Skin epidermis (tissue), 12 donors: ENCODE data around the gene PRPS2.

Experiments
- H3K27ac ChIP-seq, 21 experiments: fragments of 200-600 bp; sonication (generic) in 11 of 21; one replicate each; pipeline ENCODE4 v1.5.0; 2020; ENCODE audit warnings: mild to moderate bottlenecking in 3 of 21, inconsistent platforms in 2 of 21, moderate library complexity in 2 of 21
- H3K4me3 ChIP-seq, 7 experiments: fragments of 200-600 bp; sonication (generic) in 2 of 7; one replicate each; pipeline ENCODE4 v1.5.0; 2020; ENCODE audit warnings: inconsistent platforms in 2 of 7, mild to moderate bottlenecking in 2 of 7, moderate library complexity in 1 of 7

Gene PRPS2

DNA sequence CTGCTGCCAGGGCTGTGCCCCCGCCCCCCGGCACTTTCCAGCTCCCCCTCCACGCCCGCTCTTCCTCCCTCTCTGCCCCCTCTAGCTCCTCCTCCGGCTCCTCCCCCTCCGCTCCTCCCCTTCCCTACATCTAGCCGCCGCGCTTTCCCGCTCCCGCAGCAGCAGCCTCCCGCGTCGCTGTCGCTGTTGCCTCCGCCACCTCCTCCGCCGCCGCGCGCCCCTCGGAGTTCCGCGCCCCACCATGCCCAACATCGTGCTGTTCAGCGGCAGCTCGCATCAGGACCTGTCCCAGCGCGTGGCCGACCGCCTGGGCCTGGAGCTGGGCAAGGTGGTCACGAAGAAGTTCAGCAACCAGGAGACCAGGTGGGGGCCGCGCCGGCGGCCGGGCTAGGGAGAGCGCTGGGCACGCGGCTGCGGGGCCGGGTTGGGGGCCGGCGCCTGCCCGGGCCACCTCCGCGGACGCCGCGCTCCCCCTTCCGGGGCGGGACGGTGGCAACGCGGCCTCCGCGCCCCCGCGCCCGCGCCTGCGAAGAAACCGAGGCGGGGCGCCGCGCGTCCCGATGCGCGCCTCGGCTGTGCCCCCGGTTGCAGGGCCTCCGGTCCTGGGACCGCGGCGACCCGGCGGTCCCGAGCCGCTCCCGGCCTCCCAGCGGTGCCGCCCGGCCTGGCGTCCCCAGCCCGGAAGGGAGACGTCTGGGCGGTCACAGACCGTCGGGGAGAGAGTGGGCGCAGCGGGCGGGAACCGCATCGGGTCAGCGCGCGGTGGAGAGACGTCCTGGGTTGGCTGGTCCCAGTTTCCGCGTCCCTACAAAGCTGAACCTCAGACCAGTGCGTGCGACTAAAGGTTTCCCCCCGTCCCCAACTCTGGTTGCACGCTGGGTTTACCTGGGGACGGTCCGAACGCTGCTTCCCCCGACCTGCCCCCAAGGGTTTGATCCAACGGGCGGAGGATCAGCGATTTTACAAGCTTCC, at the start of gene PRPS2:
Gene PRPS2 (plus strand): TSS at position 156 of the 972 bp plus-strand sequence. CDS start 86 bp downstream, at position 242.
- peak within 1 kb of the TSS in 13 of 21 experiments; percentile 29 to 78 (median 57) for H3K27ac ChIP-seq

DNA sequence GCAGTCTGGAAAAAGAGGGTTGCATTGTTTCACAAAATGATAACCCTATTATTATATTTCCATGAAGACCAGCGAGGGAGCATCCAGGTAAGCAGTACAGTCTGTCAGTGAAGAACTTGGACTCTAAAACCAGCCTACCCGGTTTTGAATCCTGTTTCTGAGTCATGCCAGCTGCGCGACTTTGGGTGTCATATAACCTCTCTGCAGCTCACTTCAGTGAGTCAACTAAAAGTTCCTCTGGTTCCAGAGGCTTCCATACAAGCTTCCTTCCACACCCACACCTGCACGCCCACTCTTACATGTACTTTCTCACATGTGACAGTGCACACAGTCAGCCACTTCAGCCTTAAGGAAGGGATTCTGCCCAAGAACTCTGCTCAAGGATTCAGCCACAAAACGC, 49.8 kb upstream of the PRPS2 start:
- Histone ChIP-seq H3K4me3 (no peak overlapping the region), H3K27ac (no peak overlapping the region)

More for the DNA sequence above, at the start of gene PRPS2:
- peak within 1 kb of the TSS; percentile 49 to 74 (median 58) for H3K4me3 ChIP-seq

DNA sequence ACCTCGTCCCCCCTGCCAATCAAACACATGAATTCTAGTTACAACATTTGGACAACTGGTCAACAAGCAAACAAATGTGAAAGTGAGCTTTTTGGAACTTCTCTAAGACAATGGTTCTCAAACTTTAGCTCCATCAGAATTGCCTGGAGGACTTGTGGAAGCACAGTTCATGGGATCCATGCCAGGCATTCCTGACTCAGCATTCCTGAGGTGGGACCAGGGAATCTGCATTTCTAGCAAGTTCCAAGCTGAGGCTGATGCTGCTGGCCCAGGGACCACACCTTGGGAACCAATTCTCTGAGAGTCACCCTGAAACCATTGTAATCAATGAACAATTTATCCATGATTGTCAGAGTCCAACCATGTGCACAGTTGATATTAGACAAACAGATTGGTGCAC, 43.8 kb upstream of the PRPS2 start:
- no peak overlapping the region for H3K27ac ChIP-seq

DNA sequence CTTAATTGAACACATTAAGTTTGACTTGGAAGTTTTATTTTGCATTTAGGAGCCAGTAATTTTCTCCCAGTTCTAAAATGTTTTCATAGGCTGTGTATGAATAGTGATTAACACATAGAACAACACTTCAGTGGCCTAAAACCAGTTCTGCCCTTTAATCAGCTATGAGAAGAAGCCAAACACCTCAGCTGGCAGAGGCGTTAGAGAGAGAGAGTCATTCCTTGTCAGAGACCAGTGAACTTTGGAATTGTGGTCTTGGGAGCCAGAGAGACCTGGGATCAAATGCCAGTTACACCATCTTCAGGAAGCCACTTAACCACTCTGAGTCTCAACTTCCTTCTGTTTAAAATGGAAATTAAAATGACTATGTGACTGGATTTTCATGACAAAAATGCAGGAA, 39.3 kb upstream of the PRPS2 start:
- Histone ChIP-seq H3K27ac (no peak overlapping the region), H3K4me3 (no peak overlapping the region)

More for the DNA sequence above, 43.8 kb upstream of the PRPS2 start:
- H3K4me3 ChIP-seq = no peak overlapping the region

DNA sequence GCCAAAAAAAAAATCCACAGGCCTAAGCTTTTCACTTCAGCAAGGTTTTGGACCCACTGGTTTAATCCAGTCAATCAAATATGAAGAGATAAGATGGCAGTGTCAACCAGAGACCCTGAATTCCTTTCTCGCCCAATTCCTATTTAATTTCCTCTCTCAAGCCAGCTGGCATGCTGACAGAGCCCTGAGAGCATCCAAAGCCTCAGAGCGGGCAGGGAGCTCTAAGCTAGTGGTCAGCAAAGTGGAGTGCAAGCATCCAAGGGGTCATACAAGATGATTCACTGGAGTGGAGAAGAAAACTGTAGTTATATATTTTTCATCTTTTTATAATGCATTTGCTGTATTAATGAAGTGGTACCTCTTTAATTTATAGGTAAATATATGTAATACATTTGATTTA, 37.8 kb upstream of the PRPS2 start:
- Histone ChIP-seq H3K4me3 (no peak overlapping the region), H3K27ac (no peak overlapping the region)

DNA sequence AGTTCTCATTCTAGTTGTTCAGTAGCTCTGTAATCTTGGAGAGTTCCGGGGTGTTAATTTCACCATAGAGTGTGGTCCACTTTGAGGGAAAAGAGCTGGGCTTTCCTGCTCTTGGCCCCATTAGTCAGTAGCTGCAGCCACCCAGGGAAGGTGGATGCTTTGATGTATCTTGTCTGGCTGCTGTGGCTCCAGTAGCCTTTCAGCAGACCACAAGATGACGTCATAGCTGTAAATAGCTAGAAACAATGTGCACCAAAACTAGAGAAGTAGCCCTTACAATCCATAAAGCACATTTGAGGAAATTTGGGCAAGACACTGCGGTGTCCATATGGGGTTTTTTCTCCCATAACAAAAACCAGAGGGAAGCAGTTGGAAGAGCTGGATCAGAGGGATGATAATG, 32.9 kb upstream of the PRPS2 start:
- Histone ChIP-seq H3K4me3 (no peak overlapping the region), H3K27ac (no peak overlapping the region)

DNA sequence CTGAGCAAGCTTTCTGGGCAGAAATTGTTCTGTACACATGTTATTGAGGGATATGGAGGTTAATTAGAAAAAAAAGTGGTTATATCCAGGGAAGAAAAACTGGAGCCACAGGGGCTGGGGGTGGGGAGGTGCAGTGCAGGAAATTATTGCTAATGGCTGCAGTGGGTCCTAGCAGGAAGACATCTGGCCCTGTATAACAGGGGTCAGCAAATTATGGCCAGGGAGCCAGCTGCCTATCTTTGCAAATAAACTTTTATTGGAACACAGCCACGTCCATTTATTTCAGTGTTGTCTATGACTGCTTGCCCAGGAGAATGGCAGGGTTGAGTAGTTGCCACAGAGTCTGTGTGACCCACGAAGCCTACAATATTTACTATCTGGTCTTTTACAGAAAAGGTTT, 23.4 kb upstream of the PRPS2 start:
- Histone ChIP-seq H3K27ac (no peak overlapping the region), H3K4me3 (no peak overlapping the region)

DNA sequence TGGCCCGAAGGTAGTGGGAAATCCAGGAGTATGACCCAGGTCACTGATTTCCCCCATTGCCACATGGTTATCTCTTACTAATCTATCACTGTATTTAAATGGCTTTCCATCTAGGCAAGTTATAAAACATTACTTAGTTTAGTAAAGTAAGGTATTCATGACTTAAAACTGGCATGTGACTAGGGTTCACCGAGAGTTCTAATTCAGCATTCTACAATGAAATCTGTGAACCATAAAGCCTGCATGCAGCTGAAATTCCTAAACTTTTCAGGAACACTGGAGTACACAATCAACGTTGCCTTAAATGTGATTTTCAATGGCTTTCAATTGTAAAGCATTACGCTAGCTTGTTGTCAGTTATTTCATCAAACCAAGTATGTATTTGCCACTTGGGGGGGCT, 22.7 kb upstream of the PRPS2 start:
- Histone ChIP-seq H3K27ac (no peak overlapping the region), H3K4me3 (no peak overlapping the region)

DNA sequence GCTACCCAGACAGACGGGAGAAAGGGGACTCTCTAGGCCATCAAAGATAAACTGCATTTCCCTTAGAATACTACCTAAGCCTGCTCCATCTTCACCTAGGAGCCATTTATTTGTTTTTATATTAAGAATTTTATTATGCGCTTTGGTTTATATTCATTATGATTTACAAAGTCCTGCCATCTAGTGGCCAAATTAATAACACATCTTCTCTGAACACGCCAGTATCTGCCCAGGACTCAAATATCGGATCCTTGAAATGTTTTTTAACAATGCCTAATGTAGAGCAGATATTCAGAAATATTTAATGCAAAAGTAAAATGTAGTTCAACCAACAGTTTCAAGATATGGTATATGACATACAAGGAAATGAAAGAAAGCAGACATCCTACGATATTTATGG, 20.8 kb upstream of the PRPS2 start:
- Histone ChIP-seq H3K4me3 (no peak overlapping the region), H3K27ac (no peak overlapping the region)

DNA sequence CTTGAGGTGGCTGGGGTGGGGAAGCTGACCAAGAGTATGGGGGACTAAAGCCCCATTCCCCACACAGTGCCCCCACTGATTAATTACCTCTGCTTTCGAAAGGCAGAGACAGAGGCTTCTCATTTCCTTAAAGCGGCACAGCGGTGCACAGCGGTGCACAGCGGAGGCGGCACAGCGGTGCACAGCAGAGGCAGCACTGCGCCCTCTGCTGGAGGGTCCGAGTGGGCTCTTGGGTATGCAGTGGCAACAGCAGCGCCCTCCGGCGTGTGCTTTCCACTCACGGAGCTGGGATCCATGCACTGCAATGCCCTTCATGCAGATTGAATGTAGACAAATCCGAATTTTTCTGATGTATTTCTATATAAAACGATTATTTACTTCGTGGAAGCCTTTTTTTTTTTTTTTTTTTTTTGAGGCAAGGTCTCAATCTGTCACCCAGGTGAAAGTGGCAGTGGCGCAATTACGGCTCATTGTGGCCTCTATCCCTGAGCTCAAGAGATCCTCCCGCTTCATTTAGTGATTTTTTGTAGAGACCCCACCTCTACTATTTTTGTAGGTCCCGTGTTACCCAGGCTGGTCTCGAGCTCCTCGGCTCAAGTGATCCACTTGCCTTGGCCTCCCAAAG, 19.7 kb upstream of the PRPS2 start:
- Histone ChIP-seq H3K4me3 (no peak overlapping the region), H3K27ac (no peak overlapping the region)

DNA sequence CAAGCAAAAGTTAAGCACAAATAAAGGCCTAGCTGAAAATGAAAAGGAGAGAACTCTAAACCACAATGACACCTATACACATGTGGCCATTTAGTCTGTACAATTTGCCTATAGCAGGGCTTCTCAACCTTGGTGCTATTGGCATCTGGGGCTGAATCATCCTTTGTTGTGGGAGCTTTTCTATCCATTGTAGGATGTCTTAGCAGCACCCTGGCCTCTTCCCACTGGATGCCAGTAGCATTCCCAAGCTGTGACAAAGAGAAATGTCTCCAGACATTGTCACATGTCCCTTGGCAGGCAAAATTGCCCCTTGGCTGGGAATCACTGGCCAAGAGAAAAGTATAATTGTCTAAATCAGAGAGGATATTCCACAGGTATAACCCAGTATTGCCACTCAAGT, 13.5 kb upstream of the PRPS2 start:
- Histone ChIP-seq H3K27ac (no peak overlapping the region), H3K4me3 (no peak overlapping the region)

DNA sequence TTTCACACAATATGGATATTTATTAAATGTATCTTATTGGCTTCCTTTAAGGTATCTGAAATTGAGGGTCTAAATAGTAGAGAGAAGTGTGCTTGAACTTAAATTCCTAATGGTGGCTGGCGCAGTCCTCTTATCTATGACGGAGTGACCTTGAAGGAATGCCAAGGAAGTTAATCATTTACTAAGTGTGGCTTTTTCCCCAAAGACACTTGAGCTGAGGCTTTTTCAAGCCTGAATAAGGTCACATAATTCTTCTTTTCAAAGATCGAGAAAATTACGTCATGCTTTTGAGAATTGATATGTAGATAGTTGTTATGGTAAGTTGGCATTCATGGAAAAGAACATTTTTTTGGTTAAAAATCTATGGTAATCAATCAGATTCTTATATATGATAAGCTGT, 11.7 kb upstream of the PRPS2 start:
- Histone ChIP-seq H3K27ac (no peak overlapping the region), H3K4me3 (no peak overlapping the region)

DNA sequence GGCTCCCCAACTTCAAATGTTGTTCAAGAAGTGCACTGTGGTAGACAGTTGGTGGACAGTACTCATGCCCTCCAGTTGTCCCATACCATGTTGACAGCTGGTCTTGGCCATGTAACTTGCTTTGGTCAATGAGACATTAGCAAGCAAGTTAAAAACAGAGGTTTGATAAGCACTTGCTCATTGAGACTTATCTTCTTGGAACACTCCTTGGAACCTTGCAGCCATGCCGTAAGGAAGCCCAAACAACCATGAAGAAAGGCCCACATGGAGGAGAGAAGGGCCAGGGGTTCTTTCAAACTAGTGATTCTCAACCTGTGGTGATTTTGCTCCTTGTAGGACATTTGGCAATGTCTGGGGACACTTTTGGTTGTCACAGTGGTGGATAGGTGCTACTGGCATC, 2.6 kb upstream of the PRPS2 start:
- no peak overlapping the region for H3K4me3 ChIP-seq
- no peak overlapping the region for H3K27ac ChIP-seq

DNA sequence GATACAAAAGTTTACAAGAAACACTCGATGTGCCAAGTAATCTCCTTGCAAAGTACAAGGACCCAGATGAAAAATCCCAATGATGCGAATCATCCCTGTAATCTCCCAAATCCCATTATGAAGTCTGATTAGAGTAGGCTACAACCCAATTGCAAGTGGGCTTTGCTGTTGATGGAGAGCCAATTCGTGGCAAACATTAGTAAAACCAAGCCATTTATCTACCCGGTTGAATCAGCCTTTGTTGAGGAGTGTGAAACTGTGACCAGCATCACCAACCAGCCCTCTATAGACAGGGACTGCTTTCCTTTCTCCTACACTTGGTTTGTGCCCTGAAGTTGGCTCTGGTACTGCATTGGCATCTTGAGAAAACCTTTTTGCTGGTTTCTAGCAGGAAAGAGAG, 1.2 kb upstream of the PRPS2 start:
- H3K4me3 ChIP-seq = no peak overlapping the region
- no peak overlapping the region for H3K27ac ChIP-seq

DNA sequence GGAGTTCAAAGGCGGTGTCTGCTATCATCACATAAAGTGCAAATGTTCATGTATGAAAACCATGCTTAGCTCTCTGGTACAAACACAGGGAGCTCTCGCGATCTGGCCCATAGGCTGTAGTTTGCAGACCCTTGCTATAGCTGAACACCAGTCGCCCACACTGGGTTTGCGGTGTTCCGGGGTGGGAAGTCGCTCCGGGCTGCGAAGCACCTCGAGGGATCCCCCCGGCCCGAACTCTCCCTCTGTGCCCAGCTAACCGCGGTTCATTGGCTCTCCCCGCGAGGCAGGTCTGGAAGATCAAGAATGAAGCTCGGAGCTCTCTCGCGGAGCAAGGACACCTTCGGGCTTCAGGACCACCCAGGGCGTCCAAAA, 341 bp upstream of the PRPS2 start:
- Histone ChIP-seq H3K4me3 (peak overlapping the region; percentile 49 to 74 (median 58)), H3K27ac (peak overlapping the region in 9 of 21 experiments; percentile 34 to 78 (median 57))

DNA sequence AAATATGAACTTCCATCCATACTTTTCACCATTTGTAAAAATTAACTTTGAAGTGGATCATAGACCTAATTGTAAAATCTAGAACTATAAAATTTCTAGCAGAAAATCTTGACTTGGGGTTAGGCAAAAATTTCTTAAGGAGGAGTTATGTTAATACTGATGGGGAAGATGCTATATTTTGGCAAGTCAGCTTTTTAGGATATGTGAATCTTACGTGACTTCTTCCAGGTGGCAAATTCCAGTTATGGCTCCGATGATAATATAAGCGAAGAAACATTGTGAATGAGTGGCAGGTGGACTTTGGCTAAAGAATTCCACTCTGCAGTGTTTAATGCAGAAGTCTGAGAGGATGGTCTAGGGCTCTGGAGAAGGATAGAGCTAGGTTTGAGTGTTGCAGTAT, 1.5 kb downstream of the PRPS2 start:
- Histone ChIP-seq H3K27ac (no peak overlapping the region), H3K4me3 (no peak overlapping the region)

DNA sequence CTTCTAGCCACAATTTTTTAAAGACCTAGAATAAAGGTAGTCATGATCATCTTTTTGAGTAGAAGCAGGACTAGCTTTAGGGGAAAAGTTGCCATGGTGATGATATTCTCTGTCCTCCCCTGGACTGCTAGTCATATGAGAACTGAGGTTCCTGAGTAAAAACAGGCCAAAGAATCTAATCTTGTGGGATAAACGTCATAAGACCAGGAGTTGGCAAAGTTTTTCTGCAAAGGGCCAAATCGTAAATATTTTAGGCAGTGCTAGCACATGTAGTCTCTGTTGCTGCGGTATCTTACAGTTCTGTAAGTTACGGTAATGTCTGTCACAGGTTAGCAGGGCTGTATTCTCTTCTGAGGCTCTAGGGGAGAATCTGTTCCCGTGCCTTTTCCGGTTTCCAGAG, 3.4 kb downstream of the PRPS2 start:
- no peak overlapping the region for H3K4me3 ChIP-seq
- H3K27ac ChIP-seq = no peak overlapping the region

DNA sequence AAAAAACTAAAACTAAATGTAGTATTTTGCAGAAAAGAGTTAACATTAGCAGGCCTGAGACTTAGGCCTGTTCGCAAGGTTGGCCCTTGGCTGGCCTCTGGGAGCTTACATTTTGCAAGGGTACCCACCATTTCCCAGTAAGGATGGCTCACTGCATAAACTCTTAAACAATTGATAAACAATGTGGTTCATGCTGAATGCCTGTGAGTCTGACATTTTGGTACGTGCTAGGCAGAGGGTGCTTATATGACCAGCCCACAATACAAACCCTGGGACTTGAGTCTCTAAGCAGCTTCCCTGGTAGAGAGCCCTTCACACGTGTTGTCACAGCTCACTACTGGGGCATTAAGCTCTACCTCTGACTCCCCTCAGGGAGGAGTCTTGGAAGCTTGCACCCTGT, 7.4 kb downstream of the PRPS2 start:
- no peak overlapping the region for H3K4me3 ChIP-seq

DNA sequence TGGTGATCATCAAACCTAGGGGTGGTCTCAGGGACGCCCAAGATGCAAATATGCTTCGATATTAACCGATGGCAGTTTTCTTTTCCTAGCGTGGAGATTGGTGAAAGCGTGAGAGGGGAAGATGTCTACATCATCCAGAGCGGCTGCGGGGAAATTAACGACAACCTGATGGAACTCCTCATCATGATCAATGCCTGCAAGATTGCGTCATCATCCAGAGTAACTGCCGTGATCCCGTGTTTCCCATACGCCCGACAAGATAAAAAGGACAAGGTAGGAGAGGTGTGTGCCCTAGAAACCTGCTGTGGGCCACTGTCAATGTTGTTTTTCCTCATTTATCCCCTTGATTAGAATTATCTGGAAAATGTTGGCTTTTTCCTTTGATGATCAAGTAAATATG, 7.9 kb downstream of the PRPS2 start:
- Histone ChIP-seq H3K4me3 (no peak overlapping the region), H3K27ac (no peak overlapping the region)

More for the DNA sequence above, 7.4 kb downstream of the PRPS2 start:
- H3K27ac ChIP-seq = no peak overlapping the region

DNA sequence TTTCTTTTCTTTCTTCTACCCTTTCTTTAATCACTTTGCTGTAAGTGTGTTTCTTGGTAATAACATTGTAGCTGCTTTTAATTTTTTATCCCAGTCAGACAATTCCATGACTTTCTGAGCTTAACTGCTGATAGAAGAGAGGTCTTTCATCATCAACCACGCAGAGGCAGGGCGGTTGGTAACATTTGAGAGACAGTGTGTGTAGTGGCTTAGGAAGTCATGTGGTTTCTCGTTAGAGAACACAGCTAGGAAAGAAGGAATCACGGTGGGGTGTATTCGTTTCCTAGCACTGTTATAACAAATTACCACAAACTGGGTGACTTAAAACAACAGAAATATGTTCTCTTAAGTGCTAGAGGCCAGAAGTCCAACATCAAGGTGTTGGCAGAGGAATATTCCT, 11.5 kb downstream of the PRPS2 start:
- Histone ChIP-seq H3K27ac (no peak overlapping the region), H3K4me3 (no peak overlapping the region)

DNA sequence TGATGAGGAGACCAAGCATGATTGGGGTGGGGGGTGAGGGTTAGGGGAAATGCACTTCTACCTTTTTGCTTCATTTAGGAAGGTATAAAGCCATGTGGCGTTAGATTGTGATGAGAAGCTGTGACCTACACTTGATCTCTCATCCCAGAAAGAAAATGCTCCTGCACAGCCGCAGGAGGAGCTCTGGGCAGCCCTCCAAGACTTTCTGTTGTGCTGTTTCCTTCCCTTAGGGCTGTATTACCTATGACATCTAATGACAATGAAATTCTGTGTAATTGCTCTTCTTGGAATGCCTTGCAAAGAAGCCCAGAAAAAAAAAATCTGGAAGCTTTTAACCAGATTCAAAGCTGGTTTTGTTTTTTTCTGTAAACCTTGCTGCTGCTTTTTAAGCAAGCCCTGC, 13.4 kb downstream of the PRPS2 start:
- H3K27ac ChIP-seq = no peak overlapping the region
- no peak overlapping the region for H3K4me3 ChIP-seq
